Fibroblast of peridontal ligament (primary cell): Measurements from ENCODE around the gene ATP11C.
"Not testable (repeated sequence)": the region's sequence is repeated elsewhere in the genome, so short reads cannot be mapped to it uniquely, and the experiment has no call there.

Experiments
- DNase-seq: peaks from one replicate; pipeline ENCODE4 v3.0.0-alpha.2; 2010; ENCODE audit errors: extremely low read depth

Gene ATP11C

DNA sequence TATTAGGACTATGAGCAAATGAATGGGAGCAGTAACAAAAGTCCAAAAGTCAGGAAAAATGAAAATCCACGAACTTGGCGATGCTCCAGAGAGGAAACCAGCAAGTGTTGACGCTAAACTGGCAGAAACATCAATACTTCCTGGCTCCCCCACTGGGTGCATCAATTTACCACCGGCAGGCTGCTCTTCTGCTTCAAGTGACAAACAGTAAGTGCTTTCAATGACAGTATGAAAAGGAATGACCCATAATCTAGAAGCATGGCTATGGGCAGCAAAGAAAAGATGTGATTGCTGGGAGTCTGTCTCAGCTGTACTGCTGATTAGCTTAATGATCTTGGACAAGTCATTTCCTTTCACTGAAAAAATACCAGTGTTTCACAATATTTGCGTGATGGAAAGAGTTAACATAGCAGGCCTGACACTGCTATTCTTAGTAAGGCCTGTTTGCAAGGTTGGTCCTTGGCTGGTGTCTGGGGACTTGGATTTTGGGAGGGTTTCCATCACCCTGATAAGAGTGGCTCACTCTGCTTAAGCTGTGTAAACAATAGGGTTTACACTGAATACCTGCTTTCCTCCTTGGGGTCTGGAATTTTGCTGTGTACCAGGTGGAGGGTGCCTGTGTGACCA lies 8.7 kb downstream of the ATP11C start:
- DNase-seq, result no peak

DNA sequence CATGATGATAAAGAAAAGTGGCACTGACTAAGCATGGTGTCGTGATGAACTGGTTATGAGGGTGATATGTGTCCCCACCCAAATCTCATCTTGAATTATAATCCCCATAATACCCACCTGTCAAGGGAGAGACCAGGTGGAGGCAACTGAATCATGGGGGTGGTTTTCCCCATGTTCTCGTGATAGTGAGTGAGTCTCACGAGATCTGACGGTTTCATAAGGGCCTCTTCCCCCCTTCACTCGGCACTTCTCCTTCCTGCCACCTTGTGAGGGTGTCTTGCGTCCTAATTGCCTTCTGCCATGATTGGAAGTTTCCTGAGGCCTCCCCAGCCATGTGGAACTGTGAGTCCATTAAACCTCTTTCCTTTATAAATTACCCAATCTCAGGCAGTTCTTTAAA lies 11.7 kb downstream of the ATP11C start:
- DNase-seq, result not testable (repeated sequence)

DNA sequence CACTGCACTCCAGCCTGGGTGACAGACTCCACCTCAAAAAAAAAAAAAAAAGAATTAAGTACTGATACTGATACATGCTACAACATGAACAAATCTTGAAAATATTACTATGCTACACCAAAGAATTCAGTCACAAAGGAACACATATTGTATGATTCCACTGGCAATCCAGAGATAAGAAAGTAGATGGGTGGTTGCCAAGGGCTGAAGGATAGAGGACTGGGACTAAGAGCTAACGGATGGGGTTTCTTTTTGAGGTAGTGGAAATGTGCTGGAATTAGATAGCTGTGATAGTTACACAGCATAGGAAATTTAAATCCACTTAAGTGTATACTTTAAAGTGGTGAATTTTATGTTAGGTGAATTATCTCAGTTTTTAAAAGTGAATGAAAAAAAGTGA lies 12.5 kb downstream of the ATP11C start:
- no peak for DNase-seq

DNA sequence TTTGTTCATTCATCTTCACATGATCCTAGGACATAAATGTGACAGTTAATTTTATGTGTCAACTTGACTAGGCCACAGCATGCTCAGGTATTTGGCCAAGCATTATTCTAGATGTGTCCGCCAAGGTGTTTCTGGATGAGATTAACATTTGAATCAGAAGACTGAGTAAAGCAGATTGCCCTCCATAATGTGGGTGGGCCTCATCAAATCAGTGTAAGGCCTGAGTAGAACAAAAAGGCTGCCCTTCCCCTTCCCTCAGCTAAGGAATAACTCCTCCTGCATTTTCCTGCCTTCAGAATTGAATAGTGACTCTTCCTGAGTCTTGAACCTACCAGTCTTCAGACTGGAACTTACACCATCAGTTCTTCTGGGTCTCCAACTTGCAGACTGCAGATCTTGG lies 18.4 kb downstream of the ATP11C start:
- DNase-seq, result no peak

DNA sequence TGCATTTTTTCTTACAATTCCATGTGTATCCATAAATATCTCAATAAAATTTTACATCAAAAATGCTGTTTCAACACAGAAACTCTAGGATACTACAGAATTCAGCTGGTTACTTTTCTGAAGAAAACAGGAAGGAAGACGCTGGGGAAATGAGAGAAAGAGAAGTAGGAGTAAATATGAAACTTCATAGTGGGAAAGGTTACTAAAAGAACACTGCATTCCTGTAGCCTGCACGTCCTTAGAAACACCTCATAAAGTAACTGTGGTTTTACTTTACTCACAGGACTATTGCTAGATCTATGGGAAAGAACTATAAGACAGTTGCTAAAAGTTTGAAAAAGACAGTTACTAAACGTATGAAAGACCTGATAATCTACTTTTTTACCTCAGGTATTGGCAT lies 23.1 kb downstream of the ATP11C start:
- DNase-seq, result no peak

DNA sequence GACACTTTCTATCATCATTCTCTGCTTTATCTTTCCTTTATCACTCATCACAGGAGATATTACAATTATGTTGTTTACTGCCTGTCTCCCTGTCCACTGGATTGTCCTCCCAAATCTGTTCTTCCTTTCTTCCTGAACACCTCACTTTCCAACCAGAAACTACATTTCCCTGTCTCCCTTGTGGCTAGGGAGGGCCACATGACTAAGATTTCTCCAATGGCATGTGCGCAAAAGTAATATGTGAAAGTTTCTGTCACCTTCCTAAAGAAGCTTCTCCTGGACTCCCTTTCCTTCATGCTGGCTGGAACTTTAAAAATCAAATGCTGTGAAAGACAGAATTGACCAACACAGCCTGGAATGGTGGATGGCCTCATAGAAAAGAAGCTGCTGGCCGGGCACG lies 25.8 kb downstream of the ATP11C start:
- no peak for DNase-seq

DNA sequence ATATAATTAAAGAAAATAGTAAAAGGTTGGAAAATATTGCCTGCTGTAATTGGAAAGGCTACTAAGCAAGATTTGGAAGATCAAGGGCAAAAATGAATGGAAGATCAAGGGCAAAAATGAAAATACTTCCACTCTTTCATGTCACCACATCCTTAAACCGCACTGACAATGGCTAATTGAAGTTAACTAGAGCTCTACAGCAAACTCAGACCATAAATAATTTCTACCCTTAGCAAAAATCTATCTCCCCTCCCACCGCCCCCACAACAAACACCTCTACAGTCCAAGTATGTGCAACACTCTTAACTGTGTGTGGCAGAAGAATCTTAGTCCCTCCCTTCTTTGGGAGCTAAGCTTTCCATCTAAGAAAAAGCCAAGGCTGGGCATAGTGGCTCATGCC lies 27.1 kb downstream of the ATP11C start:
- no peak for DNase-seq

DNA sequence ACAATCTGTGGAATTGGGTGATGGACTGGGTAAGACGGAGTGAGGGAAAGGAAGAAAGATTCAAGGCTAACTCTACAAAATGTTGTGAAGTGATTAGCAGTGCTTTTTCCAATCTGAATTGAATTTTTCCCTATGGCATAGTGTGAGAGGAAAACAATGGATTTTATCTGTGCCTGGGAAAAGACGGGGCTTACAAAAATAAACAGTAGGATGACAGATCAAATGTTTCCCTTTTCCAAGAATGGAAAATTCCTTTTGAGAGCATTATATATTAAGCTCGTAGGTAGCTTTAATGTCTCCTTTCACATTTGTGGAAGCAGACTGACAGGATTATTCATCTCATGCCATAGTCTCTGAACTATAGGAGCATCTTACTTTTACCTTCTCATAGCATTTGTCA lies 27.8 kb downstream of the ATP11C start:
- no peak for DNase-seq

DNA sequence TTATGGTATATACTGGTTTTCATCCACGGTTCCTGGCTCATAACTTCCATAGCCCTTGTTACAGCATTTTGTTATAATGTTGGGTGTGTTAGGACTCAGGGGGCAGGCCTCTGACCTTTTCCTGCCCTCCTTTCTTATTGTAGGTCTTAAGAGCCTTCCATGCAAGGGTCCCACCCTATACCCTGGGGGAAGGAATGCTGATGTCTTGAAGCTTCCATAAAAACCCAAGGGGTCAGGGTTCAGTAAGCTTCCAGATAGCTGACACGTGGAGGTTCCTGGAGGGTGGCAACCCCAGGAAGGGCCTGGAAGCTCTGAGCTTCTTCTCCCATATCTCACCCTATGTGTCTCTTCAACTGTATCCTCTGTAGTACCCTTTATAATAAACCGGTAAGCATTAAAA lies 29.6 kb downstream of the ATP11C start:
- DNase-seq, result no peak

DNA sequence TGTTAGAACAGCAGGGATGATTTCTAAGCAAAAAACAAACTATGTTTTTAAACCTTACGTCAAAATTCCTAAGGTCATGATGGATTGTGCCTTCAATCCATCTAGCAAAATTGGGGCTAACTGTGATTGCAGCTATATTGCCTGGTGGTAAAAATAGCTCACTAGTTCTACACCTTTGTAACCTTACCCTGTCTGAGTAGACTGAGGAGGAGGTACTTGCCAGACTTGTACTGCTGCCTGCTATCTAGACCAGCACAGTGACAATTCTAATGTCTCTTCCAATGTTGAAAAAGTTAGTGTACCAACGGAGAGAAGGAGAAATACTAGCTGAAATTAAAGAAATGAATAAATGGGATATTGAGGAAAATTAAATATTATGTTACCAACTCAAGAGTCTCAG lies 30.3 kb downstream of the ATP11C start:
- DNase-seq, result no peak

DNA sequence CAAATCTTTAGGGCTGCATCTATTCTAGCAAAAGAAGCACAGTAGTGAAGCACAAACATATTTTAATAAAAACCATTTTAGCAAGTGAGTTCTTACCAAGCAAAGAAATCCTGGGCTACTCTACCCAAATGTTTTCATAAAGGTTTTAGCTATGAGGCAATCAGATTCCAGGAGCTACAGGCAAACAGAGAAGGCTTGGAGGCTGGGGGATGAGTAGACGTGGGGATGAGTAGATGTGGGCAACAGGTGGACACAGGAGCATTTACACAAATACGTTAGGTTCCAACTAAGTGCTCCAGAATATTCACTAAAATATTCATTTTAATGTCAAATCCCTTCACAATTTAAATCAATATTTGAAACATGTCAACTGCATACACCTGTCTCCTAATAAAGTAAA lies 34.5 kb downstream of the ATP11C start:
- no peak for DNase-seq

DNA sequence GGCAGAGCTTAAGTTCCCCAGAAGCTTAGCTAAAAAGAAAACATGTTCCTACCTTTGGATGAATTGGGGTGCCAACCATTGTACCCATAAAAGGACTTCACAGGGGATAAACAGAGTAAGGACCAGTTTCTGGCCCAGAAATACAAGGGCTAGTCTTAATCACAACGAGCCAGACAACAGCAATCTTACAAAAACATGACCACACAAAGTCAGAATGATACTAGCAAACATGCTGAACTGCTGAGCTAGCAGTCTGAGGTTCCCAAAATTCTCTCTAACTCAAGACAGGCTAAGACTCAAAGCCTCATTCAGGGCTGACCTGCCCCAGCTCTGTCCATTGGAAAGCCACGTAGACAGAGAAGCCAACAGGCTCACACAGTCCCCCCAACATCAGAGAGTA lies 40.3 kb downstream of the ATP11C start:
- DNase-seq, result no peak

DNA sequence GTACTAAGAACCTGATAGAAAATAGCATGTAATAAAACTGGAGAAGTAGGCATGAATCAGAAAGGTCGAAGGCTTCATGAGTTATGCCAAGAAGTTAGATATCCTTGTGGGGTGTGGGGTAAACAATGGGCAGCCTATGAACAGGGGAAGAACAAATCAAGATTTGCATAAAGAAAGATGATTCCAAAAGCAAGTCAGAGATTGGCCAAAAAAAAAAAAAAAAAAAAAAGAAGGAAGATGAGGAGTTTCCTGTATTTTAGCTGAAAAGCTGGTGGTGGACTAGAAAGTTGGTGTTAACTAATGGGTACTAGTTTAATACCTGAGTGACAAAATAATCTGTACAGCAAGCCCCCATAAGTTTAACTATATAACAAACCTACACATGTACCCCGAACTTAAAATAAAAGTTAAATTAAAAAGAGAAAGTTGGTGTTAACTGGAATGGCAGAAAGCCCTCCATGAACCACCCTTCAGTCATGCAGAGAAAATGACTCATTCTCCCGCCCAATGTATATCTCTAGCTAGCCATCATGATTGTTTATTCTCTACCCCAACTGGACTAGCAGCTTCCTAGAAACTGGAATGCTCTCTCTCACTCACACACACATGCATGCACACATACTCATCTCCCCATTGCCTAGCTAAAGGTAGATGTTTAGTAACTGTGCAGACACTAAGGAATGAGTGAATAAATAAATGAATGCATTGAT lies 41.7 kb downstream of the ATP11C start:
- DNase-seq, result peak; percentile 77

DNA sequence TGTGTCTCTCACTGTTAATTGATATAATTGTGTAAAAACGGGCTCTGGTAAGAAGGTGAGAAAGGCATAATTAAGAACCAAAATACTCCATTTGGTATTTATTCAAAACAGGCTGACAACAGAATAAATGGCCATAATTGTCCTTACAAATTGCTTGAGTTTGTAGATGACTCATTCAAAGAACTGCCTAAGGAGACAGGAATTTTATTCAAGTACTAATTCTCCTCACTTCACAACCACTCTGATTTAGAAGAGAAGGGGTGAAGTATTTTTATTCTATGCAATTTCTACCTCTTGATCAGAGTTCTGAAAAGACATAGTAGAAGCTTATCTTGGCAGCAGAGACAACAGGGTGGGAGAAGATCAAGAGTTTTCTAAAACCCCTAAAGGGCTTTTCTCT lies 43.1 kb downstream of the ATP11C start:
- peak; percentile 34 for DNase-seq

DNA sequence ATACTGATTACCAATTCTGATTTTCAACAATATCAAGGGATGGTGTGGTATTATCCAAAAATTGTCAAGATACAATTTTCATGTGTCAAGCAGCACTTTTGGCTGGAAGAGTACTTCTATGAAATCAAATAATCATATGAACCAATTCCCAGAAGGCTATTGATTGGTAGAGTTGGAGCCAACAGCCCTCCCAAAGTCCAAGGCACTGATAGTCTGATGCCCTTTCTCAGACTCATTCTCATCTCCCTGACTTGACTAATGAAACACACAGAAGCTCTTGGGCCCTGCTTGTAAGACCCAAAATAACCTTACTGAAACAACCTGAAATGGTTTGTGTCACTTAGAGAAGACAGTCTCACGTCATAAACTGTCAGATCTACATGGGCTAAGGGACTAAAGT lies 48.9 kb downstream of the ATP11C start:
- no peak for DNase-seq

DNA sequence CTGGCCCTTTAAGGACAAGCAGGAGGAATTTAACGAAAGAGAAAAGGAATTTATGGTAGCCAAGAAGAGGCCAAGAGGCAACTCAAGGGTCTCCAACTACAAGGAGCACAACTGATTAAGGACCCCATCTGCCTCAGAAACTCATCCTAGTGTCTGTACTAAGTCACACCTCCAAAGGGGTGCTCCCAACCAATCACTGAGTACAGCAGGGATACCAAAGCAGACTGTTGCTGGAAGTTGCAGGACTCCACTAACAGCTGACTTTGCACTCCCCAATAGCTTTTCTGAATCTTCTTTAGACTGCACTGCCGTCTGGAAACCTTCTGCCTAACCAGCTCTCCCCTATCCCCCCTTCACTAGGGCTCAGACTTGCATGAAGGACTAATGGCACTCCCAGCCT lies 50.6 kb downstream of the ATP11C start:
- DNase-seq, result no peak

DNA sequence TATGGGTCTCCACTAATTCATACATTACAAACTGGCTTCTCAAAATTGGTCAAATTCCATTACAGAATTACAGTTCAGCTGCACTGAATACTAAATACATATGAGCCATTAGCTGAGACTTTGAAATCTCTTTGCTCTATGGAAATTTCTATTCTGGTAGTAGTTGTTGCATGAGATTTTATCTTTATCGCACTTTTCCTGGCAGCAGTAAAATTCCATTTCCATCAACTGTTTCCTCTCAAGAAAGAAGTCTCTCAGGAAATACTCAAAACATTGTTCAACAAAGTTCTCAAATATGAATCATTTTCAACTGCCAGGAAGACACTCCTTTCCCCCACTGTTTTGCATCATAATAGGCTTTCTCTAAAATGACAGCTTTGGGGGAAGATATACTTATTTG lies 51.3 kb downstream of the ATP11C start:
- DNase-seq, result peak; percentile 62

DNA sequence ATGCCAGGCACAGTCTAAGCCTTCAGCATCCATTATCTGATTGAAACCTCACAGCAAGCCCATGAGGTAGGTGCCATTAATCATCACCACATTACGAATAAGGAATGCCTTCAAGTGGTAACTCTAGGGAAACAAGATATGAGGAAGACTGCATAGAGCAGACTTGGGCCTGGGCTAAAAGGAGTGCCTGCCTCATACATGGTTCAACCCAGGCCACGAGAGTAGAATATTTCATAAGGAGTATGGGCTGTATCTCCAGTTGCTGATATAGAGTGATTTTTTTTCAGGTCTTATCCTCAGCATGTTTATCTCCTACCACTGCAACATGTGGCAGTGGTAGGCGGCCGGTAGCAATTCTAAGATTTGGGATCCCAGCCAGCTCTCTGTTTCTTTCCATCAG lies 51.7 kb downstream of the ATP11C start:
- DNase-seq, result peak; percentile 46

DNA sequence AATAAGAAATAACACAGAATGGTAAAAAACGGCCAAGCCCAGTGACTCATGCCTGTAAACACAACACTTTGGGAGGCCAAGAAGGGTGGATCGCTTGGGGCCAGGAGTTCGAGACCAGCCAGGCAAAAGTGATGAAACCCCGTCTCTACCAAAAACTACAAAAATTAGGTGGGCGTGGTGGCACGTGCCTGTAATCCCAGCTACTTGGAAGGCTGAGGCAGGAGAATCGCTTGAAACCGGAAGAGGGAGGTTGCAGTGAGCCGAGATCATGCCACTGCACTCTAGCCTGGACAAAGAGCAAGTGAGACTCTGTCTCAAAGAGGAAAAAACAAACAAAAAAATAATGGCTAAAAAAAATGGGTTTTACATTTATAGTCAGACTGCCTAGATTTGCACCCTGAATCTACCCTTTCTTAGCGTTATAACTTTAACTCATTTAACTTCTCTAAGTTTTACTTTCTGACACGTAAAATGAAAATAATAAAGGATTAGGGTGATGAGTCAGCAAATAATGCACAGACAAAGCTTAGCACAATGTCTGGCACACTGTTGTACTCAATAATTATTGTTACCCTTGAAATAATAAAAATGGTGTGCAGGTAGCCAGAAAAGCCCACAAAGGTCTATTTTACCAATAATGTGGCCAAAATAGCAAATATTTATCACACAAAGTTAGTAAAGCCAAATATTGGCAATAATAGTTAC lies 55.0 kb downstream of the ATP11C start:
- DNase-seq, result peak; percentile 19

DNA sequence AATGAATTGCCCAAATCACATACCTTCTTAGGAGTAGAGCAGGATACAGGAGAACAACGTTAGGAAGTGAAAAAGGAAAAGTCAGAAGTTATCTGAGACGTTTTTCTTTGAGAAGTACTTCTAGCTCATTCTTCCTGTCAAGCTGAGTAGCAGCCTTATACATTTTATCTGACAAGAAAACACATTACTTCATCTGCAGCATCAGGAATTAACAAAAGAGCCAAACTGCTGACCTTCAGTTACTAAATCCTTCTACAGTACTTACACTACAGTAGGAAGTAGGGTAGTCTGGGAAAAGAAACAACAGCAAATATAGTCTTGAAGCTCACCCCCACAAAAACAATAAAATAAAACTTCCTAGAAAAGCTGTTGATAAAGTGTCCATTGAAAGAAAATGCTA lies 57.0 kb downstream of the ATP11C start:
- DNase-seq, result no peak

DNA sequence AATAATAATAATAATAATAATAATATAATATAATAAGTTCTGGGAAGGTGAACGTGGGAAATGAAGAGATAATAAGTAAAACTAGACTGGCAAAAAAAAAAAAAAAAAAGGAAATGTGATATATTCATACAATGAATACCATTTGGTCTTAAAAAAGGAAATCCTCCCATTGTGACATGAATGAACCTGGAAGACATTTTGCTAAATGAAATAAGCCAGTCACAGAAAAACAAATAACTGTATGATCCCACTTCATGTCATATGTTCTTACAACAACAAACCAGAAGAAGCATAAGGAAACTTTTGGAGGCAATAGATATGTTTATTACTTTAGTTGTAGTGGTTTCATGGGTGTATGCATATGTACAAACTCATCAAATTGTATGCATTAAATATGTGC lies 63.1 kb downstream of the ATP11C start:
- DNase-seq, result no peak

DNA sequence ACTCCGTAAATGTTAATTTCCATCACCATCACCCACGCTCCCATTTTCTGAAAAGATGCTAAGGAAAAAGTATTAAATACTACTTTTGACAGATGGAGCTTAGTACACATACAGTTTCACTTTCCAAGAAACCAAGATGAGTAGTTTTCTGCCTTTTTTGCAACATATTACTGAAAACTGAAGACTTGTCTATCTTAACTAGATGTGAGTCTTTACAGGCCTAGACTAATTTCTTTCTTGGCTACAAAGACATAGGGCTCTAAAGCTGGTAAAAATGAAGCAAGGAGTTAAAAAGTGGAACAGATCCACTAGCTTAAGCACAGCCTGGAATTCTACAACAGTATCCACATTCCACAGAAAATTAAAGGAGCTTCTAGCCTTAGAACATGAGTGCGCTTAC lies 68.2 kb downstream of the ATP11C start:
- DNase-seq, result no peak

DNA sequence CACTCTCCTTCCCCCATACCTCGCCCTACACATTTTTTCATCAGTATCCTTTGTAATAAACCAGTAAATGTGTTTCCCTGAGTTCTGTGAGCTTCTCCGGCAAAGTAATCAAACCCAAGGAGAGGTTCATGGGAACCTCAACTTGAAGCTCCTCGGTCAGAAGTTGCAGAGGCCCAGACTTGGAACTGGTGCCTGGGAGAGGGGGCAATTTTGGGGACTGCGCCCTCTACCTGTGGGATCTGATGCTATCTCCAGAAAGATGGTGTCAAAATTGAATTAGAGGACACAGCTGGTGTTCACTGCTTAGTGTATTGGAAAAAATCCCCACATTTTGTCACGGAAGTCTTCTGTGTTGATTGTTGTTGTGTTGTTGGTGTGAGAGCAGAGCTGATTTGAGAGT lies 70.6 kb downstream of the ATP11C start:
- no peak for DNase-seq
